GM18502 (cell line): Measurements from ENCODE around the gene IL36G.

Source experiments
- ATAC-seq: cut with Tn5 transposase; IDR thresholded peaks from one replicate; pipeline ENCODE4 v1.9.1; 2021; ENCODE audit warnings: mild to moderate bottlenecking; ENCODE audit not compliant: unreplicated experiment, poor library complexity

Gene IL36G

GRCh38 chr2:112967023-112967422 lies 10.8 kb upstream of the IL36G start:
- ATAC-seq, result no peak

DNA sequence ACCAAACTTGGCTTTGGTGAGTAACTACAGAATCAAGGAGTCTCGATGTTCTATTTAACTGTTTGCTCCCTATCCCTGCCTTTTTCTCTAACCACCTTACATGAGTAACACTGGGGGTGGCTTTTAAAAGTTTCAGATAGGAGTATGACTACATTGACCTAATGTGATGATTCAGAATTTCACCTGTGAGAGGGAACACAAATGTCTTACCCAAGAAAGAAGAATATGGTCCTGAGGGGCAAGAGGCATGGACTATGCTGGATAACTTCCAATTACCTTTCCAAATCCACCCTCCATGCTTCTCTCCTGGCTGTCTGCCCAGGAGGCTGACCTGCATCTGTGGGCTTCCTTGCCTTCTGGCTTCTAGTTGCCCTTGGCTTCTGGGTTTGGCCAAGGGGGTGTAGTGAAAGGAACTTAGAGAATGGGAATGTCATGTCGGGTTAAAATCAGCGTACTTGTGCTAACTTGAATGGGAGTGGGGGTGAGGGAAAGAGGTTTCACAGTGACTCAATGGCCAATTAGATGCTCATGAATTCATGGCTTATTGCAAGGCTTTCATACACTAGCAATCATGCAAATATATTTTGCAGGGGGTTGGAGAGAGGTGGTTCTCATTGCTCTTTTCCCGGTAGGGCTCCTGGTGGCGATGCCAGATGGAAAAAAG lies 5.3 kb upstream of the IL36G start:
- no peak for ATAC-seq

GRCh38 chr2:112973156-112973555 lies 4.7 kb upstream of the IL36G start:
- no peak for ATAC-seq

DNA sequence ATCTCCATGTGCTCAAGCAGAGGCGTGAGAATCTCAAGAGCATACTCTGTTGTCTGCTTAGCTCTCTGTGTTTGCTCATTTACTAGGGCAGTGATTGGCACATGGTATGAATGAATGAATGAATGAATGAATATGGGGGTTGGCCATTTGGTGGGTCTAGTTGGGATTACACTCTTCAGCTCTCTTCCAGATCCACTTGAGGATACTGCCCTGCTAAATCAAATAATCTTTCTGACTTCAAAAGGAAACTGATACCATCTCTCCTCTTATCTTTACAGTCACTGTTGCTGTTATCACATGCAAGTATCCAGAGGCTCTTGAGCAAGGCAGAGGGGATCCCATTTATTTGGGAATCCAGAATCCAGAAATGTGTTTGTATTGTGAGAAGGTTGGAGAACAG lies 1.9 kb downstream of the IL36G start:
- no peak for ATAC-seq

- ATAC-seq, result no peak
Observed at GRCh38 chr2:112980537-112980936, 2.7 kb downstream of the IL36G start.

DNA sequence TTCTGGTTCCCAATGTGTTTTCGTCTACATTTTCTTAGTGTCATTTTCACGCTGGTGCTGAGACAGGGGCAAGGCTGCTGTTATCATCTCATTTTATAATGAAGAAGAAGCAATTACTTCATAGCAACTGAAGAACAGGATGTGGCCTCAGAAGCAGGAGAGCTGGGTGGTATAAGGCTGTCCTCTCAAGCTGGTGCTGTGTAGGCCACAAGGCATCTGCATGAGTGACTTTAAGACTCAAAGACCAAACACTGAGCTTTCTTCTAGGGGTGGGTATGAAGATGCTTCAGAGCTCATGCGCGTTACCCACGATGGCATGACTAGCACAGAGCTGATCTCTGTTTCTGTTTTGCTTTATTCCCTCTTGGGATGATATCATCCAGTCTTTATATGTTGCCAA lies 7.3 kb downstream of the IL36G start:
- no peak for ATAC-seq

DNA sequence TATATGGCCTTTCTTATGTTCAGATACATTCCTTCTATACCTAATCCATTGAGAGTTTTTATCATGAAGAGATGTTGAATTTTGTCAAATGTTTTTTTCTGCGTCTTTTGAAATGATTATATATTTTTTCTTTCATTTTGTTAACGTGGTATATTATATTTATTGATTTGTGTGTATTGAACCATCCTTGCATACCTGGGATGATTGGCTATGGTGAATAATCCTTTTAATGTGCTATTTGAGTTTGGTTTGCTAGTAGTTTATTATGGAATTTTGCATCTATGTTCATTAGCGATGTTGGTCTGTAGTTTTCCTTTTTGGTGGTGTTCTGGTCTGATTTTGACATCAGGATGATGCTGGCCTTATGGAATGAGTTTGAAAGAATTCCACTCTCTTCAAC lies 11.8 kb downstream of the IL36G start:
- no peak for ATAC-seq

GRCh38 chr2:112993831-112994230 lies 16.0 kb downstream of the IL36G start:
- ATAC-seq, result no peak

DNA sequence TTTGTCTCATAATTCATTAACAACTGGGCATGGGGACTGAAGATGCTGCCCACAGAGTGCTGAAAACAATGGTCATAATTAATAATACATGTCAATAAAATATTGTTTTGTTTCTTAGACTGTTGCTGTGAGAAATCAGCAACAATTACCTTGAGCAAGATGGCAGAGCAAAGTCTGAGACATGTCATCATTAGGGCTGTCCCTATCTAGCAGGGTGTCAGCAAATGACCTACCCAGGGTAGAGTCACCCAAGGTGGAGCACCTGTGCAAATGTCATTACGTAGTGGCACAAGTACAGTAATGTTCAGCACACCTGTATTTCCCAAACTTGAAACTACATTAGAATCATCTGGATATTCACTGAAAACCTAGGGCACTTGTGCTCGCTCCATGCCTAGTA lies 16.8 kb downstream of the IL36G start:
- ATAC-seq, result no peak

GRCh38 chr2:112995346-112995920 lies 17.6 kb downstream of the IL36G start:
- no peak for ATAC-seq

- ATAC-seq, result no peak
Observed at GRCh38 chr2:112996635-112997034, 18.8 kb downstream of the IL36G start.

DNA sequence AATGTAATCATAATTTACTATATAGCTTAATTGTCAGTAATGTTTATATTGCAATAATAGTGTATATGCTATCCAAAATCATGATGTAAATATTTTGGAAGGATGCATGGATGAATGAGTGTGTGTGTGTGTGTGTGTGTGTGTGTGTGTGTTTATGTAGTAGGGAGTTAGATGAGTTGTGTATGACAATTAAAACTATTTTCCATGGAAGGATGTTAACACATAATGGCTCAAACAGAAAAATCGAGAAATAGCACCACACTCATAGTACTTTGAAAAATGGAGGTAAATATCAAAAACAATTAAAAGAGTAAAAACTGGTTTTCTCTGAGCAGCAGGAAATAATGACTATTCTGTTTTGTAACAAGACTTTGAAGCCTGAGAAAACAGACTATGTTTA lies 19.3 kb downstream of the IL36G start:
- ATAC-seq, result no peak

GRCh38 chr2:113000436-113000835 lies 22.6 kb downstream of the IL36G start:
- ATAC-seq, result no peak

GRCh38 chr2:113002677-113003076 lies 24.9 kb downstream of the IL36G start:
- no peak for ATAC-seq

- ATAC-seq, result no peak
Observed at GRCh38 chr2:113005030-113005509, 27.3 kb downstream of the IL36G start, which contains the start of gene IL36A. Gene IL36A, plus strand, starts transcription at chr2:113005459. Its CDS starts 413 bp downstream, at chr2:113005872.

- no peak for ATAC-seq
Observed at GRCh38 chr2:113007250-113007649, 29.4 kb downstream of the IL36G start.

- ATAC-seq, result no peak
Observed at GRCh38 chr2:113009622-113010021, 31.8 kb downstream of the IL36G start.

GRCh38 chr2:113010088-113010487 lies 32.3 kb downstream of the IL36G start:
- ATAC-seq, result no peak

- no peak for ATAC-seq
Observed at GRCh38 chr2:113011108-113011507, 33.3 kb downstream of the IL36G start.

DNA sequence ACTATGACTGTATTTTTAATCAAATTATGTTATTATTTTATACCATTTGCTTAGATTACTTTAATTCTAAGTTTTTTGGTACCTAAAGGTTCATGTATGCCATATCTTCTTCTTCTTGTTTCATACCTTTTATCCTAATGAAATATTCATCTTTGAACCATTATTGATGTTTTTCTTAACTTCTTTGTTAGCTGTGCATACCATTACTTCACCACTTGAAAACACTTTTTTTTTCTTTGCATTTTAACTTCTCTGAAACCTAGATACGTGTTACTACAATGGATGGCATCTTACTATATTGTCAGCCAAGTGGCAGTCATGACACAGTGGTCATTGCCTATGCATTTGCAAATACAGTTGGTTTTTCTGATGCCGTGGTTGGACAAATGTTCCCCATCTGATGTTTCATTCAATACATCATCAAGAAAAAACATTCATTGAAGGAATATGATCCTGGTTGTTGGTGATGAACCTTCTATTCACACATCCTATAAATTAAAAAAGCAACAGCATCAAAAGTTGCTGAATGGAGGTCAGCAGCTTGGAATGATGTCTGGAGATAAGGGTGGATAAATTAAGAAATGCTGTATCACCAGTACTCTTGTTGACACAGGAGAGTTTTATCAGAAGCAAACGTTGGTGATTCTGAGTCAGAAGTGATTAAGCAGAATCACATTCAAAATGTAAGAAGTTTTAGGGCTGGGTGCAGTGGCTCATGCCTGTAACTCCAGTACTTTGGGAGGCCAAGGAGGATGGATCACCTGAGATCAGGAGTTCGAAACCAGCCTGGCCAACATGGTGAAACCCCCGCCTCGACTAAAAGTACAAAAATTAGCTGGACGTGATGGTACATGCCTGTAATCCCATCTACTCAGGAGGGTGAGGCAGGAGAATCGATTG lies 34.9 kb downstream of the IL36G start:
- ATAC-seq, result no peak

DNA sequence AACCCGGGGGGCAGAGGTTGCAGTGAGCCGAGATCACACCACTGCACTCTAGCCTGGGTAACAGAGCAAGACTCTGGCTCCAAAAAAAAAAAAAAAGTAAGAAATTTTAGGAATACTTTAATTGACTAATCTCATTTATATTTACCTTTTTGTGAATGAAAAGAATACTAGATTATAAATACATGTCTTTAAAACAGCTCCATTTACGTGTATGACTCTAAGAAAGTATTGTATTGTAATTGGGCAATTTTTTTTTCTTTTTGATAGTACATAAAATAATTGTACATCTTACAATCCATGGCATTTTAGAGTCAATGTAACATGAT lies 35.5 kb downstream of the IL36G start:
- no peak for ATAC-seq
